Breast epithelium (tissue), 4 donors: ENCODE measurements around the gene DEAF1. TPM values are rescaled to one million over a fixed set of nuclear protein-coding genes. Genes with fewer than 3 reads are reported as not detected.

ENCODE experiments used
- DNase-seq, 2 donors: peaks; one replicate each; pipeline ENCODE4 v3.0.0-alpha.2; 2019; ENCODE audit warnings: low spot score in 2 of 2
- H3K27ac ChIP-seq, 2 donors: fragments of 200-600 bp; sonication (generic) in 1 of 2; one replicate each; pipeline ENCODE4 v1.5.1; 2016 to 2019; ENCODE audit warnings: mild to moderate bottlenecking in 1 of 2
- H3K27me3 ChIP-seq, 2 donors: fragments of 200-600 bp; sonication (generic) in 1 of 2; one replicate each; pipeline versions ENCODE4 v1.5.1 to v1.6.0; 2017 to 2019; ENCODE audit warnings: control low read depth in 1 of 2, mild to moderate bottlenecking in 1 of 2
- H3K36me3 ChIP-seq: fragments of 200-600 bp; one replicate; pipeline ENCODE4 v1.5.1; 2019
- H3K4me1 ChIP-seq, 2 donors: fragments of 200-600 bp; sonication (generic); one replicate each; pipeline ENCODE4 v1.5.1; 2016 to 2019; ENCODE audit warnings: control low read depth in 1 of 2
- H3K4me3 ChIP-seq, 3 donors: fragments of 200-600 bp; sonication (generic); 1 replicate in 2 of 3; 2 replicates in 1 of 3; pipeline ENCODE4 v1.5.1; 2016 to 2019; ENCODE audit warnings: mild to moderate bottlenecking in 3 of 3, moderate library complexity in 2 of 3
- H3K9me3 ChIP-seq, 2 donors: fragments of 200-600 bp; sonication (generic) in 1 of 2; one replicate each; pipeline ENCODE4 v1.5.1; 2016 to 2019; ENCODE audit warnings: control low read depth in 1 of 2
- POLR2A ChIP-seq: fragments of 450-650 bp; IDR thresholded peaks from one replicate; pipeline ENCODE4 v1.6.1; 2016; ENCODE audit warnings: antibody characterized with exemption, mild to moderate bottlenecking, moderate library complexity
- POLR2AphosphoS5 ChIP-seq, 3 donors: sonication (generic); formaldehyde crosslinking; IDR thresholded peaks; one replicate each; pipeline ENCODE4 v1.6.1; 2017; ENCODE audit warnings: antibody characterized with exemption in 3 of 3
- intact Hi-C: fragments of 100-400 bp; cut with DNase I; formaldehyde crosslinking; loops from one replicate; pipeline ENCODE4 v1.15.1; 2023; ENCODE audit warnings: low total_unique reads
- total RNA-seq, 3 donors: library from RNA; depleted of rRNA; stranded (reverse); fragments of >200 nt; gene quantifications; one replicate each; pipeline ENCODE4 v1.1.0, GENCODE V29; 2016
- TF ChIP-seq, protein P1 (sequence below), 3 donors: fragments of 450-650 bp; IDR thresholded peaks; one replicate each; pipeline ENCODE4 v1.5.1; 2016 to 2017; ENCODE audit warnings: antibody characterized with exemption in 3 of 3, mild to moderate bottlenecking in 3 of 3, moderate library complexity in 3 of 3

DEAF1 gene
- total RNA-seq, 3 donors from 2014 or later: 25.3 to 42.6 (median 39.8) TPM

DNA sequence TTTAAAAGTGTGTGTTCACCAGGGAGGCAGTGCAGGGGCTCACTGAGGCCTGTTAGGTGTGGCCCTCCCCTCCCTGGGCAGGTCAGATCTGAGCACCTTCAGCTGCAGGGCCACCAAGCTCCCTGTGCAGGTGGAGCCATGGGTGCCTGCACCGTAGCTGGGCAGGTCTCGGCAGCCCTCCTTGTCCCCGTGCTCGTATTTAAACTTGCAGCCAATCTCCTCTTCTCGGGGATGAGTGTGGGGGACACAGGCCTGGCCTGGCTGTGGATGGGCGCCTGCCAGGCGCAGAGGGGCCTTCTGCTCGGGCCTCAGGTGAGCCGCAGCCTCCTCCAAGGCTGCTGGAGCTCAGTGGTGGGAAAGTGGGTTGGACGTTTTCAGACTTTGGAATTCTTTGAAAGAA lies 99.6 kb downstream of the DEAF1 start:
- no peak overlapping the region for H3K27ac ChIP-seq
- H3K9me3 ChIP-seq: no peaks in the 10 kb centered on the region
- H3K36me3 ChIP-seq: peaks cover 4% of the 10 kb centered on the region
- no peak overlapping the region for H3K4me3 ChIP-seq
- no peaks in the 10 kb centered on the region for H3K4me1 ChIP-seq
- H3K27me3 ChIP-seq: no peaks in the 10 kb centered on the region
- TF ChIP-seq POLR2AphosphoS5 (IDR thresholded peaks at IDR 0.05) (no peak), POLR2A (no peak)
- TF ChIP-seq, protein P1, sequence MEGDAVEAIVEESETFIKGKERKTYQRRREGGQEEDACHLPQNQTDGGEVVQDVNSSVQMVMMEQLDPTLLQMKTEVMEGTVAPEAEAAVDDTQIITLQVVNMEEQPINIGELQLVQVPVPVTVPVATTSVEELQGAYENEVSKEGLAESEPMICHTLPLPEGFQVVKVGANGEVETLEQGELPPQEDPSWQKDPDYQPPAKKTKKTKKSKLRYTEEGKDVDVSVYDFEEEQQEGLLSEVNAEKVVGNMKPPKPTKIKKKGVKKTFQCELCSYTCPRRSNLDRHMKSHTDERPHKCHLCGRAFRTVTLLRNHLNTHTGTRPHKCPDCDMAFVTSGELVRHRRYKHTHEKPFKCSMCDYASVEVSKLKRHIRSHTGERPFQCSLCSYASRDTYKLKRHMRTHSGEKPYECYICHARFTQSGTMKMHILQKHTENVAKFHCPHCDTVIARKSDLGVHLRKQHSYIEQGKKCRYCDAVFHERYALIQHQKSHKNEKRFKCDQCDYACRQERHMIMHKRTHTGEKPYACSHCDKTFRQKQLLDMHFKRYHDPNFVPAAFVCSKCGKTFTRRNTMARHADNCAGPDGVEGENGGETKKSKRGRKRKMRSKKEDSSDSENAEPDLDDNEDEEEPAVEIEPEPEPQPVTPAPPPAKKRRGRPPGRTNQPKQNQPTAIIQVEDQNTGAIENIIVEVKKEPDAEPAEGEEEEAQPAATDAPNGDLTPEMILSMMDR (IDR thresholded peaks at IDR 0.05): no peak
- DNase-seq: no peak
- intact Hi-C loops: no loop called here

Other genes with a start within 250 kb of the DEAF1 start
- 10 to 100 TPM; 23.8 to 53.7 (median 33.1) TPM for gene PTDSS2, start 244.9 kb downstream of the DEAF1 start, total RNA-seq
- 100 to 1,000 TPM; 139 to 249 (median 209) TPM for gene RNH1, start 188.0 kb downstream of the DEAF1 start, total RNA-seq
- 10 to 100 TPM; 33.2 to 50.1 (median 33.4) TPM for gene HRAS, start 159.6 kb downstream of the DEAF1 start, total RNA-seq
- 1 to 10 TPM in 2 of 3 donors, under 1 TPM in 1; 0.16 to 1.6 (median 1.3) TPM for gene LRRC56, start 157.7 kb downstream of the DEAF1 start, total RNA-seq
- 1 to 10 TPM; 2.6 to 6.1 (median 5.2) TPM for gene LMNTD2, start 134.5 kb downstream of the DEAF1 start, total RNA-seq
- gene RASSF7, start 134.3 kb downstream of the DEAF1 start, total RNA-seq: 10 to 100 TPM in 2 of 3 donors, 1 to 10 TPM in 1; 7.5 to 58.5 (median 33.1) TPM
- 10 to 100 TPM; 18.6 to 22.1 (median 21.3) TPM for gene PHRF1, start 118.8 kb downstream of the DEAF1 start, total RNA-seq
- gene IRF7, start 79.3 kb downstream of the DEAF1 start, total RNA-seq: 10 to 100 TPM; 13.3 to 29.9 (median 27.9) TPM
- 1 to 10 TPM in 1 of 3 donors, not detected in 2; 6.2 TPM for gene CDHR5, start 70.3 kb downstream of the DEAF1 start, total RNA-seq
- gene SCT, start 68.0 kb downstream of the DEAF1 start, total RNA-seq: not detected
- under 1 TPM in 1 of 3 donors, not detected in 2; 0.29 TPM for gene DRD4, start 58.0 kb downstream of the DEAF1 start, total RNA-seq
- gene TMEM80, start 594 bp upstream of the DEAF1 start, total RNA-seq: 10 to 100 TPM; 25.9 to 51.8 (median 29.1) TPM
- gene EPS8L2, start 11.0 kb upstream of the DEAF1 start, total RNA-seq: 100 to 1,000 TPM in 2 of 3 donors, 1 to 10 TPM in 1; 6.1 to 151 (median 115) TPM
- 100 to 1,000 TPM; 137 to 239 (median 141) TPM for gene TALDO1, start 52.2 kb upstream of the DEAF1 start, total RNA-seq
- 10 to 100 TPM in 2 of 3 donors, 1 to 10 TPM in 1; 9.9 to 17.4 (median 16.4) TPM for gene GATD1, start 82.3 kb upstream of the DEAF1 start, total RNA-seq
- not detected for gene CEND1, start 94.9 kb upstream of the DEAF1 start, total RNA-seq
- 10 to 100 TPM in 1 of 3 donors, 1 to 10 TPM in 2; 2.7 to 11.5 (median 4.7) TPM for gene SLC25A22, start 103.1 kb upstream of the DEAF1 start, total RNA-seq
- 10 to 100 TPM; 10.2 to 17.3 (median 16.7) TPM for gene PIDD1, start 110.0 kb upstream of the DEAF1 start, total RNA-seq
- gene RPLP2, start 114.7 kb upstream of the DEAF1 start, total RNA-seq: 1,000 to 10,000 TPM in 2 of 3 donors, 100 to 1,000 TPM in 1; 583 to 1,665 (median 1,093) TPM
- gene PNPLA2, start 123.7 kb upstream of the DEAF1 start, total RNA-seq: 100 to 1,000 TPM; 103 to 266 (median 109) TPM
- 100 to 1,000 TPM in 1 of 3 donors, 10 to 100 TPM in 2; 14.7 to 152 (median 86.2) TPM for gene CRACR2B, start 132.7 kb upstream of the DEAF1 start, total RNA-seq
- gene CD151, start 137.7 kb upstream of the DEAF1 start, total RNA-seq: 100 to 1,000 TPM; 209 to 847 (median 343) TPM
- gene POLR2L, start 147.3 kb upstream of the DEAF1 start, total RNA-seq: 100 to 1,000 TPM in 1 of 3 donors, 10 to 100 TPM in 2; 51.8 to 126 (median 96.7) TPM
- gene TSPAN4, start 147.6 kb upstream of the DEAF1 start, total RNA-seq: 100 to 1,000 TPM in 2 of 3 donors, 10 to 100 TPM in 1; 72.4 to 217 (median 107) TPM
- 10 to 100 TPM; 58.3 to 79.5 (median 68.3) TPM for gene CHID1, start 215.6 kb upstream of the DEAF1 start, total RNA-seq
- gene AP2A2, start 230.6 kb upstream of the DEAF1 start, total RNA-seq: 100 to 1,000 TPM in 1 of 3 donors, 10 to 100 TPM in 2; 44.6 to 112 (median 54.7) TPM